HepG2 (cell line): ENCODE data around the gene TMEM185A. TPM values are rescaled to one million over a fixed set of nuclear protein-coding genes. Genes with fewer than 3 reads are reported as not detected.

Experiments used
- ATAC-seq: fragments of 200-7000 bp; cut with Tn5 transposase; 3 replicates; pipeline ENCODE4 v1.9.1; 2020; ENCODE audit warnings: mild to moderate bottlenecking, moderate library complexity
- BruUV-seq: library from RNA; stranded (reverse); fragments of 400-500 nt; replicated peaks from 2 replicates; lab custom pipeline; 2021; lab: Mats Ljungman, UMichigan
- CTCF ChIA-PET: fragments of 300-600 bp; formaldehyde crosslinking; extraction: SDS; loops from one replicate; lab custom pipeline; 2021; ENCODE audit warnings: low total read pairs, inconsistent platforms, low intra/inter-chr PET ratio; lab: Yijun Ruan, JAX
- POLR2A ChIA-PET: fragments of 350-600 bp; sonication (Branson Sonifier 250); formaldehyde crosslinking; loops from one replicate; lab custom pipeline; 2020; ENCODE audit warnings: antibody characterized with exemption, inconsistent platforms; lab: Yijun Ruan, JAX
- DNase-seq: peaks from one replicate; pipeline ENCODE4 v3.0.0-alpha.2; 2015; ENCODE audit warnings: low spot score
- FAIRE-seq: peaks from 3 replicates; lab custom pipeline; 2011; peaks lifted over from hg19 to GRCh38; lab: Jason Lieb, UNC
- H2AFZ ChIP-seq: one replicate; pipeline ENCODE4 v1.6.1; 2011; ENCODE audit warnings: low read length, inconsistent platforms
- H3K27ac ChIP-seq: fragments of 300-600 bp; 3 replicates; pipeline ENCODE4 v1.8.0; 2011; ENCODE audit warnings: mixed run types, mild to moderate bottlenecking, mixed read lengths, low read length, inconsistent platforms; ENCODE audit not compliant: insufficient read depth; ENCODE audit errors: extremely low read length
- H3K27me3 ChIP-seq, 2 experiments: fragments of 200-600 bp in 1 of 2; 2 replicates in 1 of 2; 3 replicates in 1 of 2; pipeline versions ENCODE4 v1.6.0 to v1.8.0; 2011; ENCODE audit warnings: low read length in 2 of 2, mild to moderate bottlenecking in 2 of 2, moderate library complexity in 2 of 2, inconsistent platforms in 1 of 2; ENCODE audit not compliant: insufficient read depth in 2 of 2, control insufficient read depth in 1 of 2
- H3K36me3 ChIP-seq, 2 experiments: fragments of 200-600 bp in 1 of 2; replicated peaks in 1 of 2; 2 replicates in 1 of 2; 3 replicates in 1 of 2; pipeline versions ENCODE4 v1.5.1 to v1.8.0; 2011; ENCODE audit warnings: low read length in 2 of 2, inconsistent platforms in 1 of 2; ENCODE audit not compliant: insufficient read depth in 2 of 2, control insufficient read depth in 1 of 2
- H3K4me1 ChIP-seq: 2 replicates; pipeline ENCODE4 v1.5.1; 2012; ENCODE audit warnings: low read length, inconsistent platforms; ENCODE audit not compliant: insufficient read depth
- H3K4me2 ChIP-seq: 2 replicates; pipeline ENCODE4 v1.6.0; 2011; ENCODE audit warnings: low read depth, low read length, inconsistent platforms
- H3K4me3 ChIP-seq, 3 experiments: fragments of 200-600 bp in 1 of 3; sonication (generic), shearing (Covaris generic) in 1 of 3; replicated peaks in 1 of 3; 2 replicates each; pipeline ENCODE4 v1.5.1; 2011 to 2016; ENCODE audit warnings: low read length in 3 of 3, inconsistent platforms in 2 of 3, low read depth in 2 of 3, mild to moderate bottlenecking in 2 of 3, control low read depth in 1 of 3, mixed read lengths in 1 of 3; ENCODE audit not compliant: insufficient read depth in 1 of 3
- H3K79me2 ChIP-seq: one replicate; pipeline ENCODE4 v1.6.1; 2011; ENCODE audit warnings: low read length, inconsistent platforms; ENCODE audit not compliant: insufficient read depth
- H3K9ac ChIP-seq: 2 replicates; pipeline ENCODE4 v1.6.0; 2011; ENCODE audit warnings: mild to moderate bottlenecking, low read depth, low read length, inconsistent platforms; ENCODE audit not compliant: insufficient read depth
- H3K9me3 ChIP-seq: 2 replicates; pipeline ENCODE4 v1.5.1; 2012; ENCODE audit warnings: mild to moderate bottlenecking, low read length
- H4K20me1 ChIP-seq: 2 replicates; pipeline ENCODE4 v1.6.0; 2011; ENCODE audit warnings: inconsistent platforms, mild to moderate bottlenecking, low read length, moderate library complexity; ENCODE audit not compliant: insufficient read depth
- ARID5B ChIP-seq: IDR thresholded peaks from 2 replicates; pipeline ENCODE4 v1.4.0; 2020; ENCODE audit warnings: mild to moderate bottlenecking, missing genetic modification reagents
- HOXA3 ChIP-seq: sonication (generic); formaldehyde crosslinking; IDR thresholded peaks from 2 replicates; pipeline ENCODE4 v1.5.0; 2020; ENCODE audit warnings: missing genetic modification reagents
- NONO ChIP-seq, 2 experiments: fragments of 450-650 bp in 1 of 2; sonication (generic) in 1 of 2; formaldehyde crosslinking in 1 of 2; IDR thresholded peaks in 1 of 2; conservative IDR thresholded peaks in 1 of 2; 2 replicates each; pipeline versions ENCODE4 v1.6.1 to v1.8.0; 2017 to 2022; ENCODE audit warnings: mild to moderate bottlenecking in 1 of 2, missing genetic modification reagents in 1 of 2, moderate library complexity in 1 of 2
- NRL ChIP-seq: sonication (generic); formaldehyde crosslinking; IDR thresholded peaks from 2 replicates; pipeline ENCODE4 v1.5.0; 2020; ENCODE audit warnings: missing genetic modification reagents, mild to moderate bottlenecking, moderate library complexity, borderline replicate concordance
- POLR2A ChIP-seq, 2 experiments: IDR thresholded peaks; 2 replicates each; pipeline ENCODE4 v1.6.1; 2011; ENCODE audit warnings: low read depth in 2 of 2, low read length in 2 of 2, mild to moderate bottlenecking in 1 of 2, moderate library complexity in 1 of 2; ENCODE audit not compliant: insufficient read depth in 1 of 2
- PREB ChIP-seq: sonication (generic); formaldehyde crosslinking; IDR thresholded peaks from 2 replicates; pipeline ENCODE4 v1.4.0; 2020; ENCODE audit warnings: missing genetic modification reagents
- SIX4 ChIP-seq: sonication (generic); formaldehyde crosslinking; IDR thresholded peaks from 2 replicates; pipeline ENCODE4 v1.4.0; 2020; ENCODE audit warnings: missing genetic modification reagents
- ZBTB26 ChIP-seq: IDR thresholded peaks from 2 replicates; pipeline ENCODE4 v1.6.1; 2016; ENCODE audit warnings: missing compliant biosample characterization, missing genetic modification reagents, borderline replicate concordance
- ZBTB42 ChIP-seq: sonication (generic); formaldehyde crosslinking; IDR thresholded peaks from 2 replicates; pipeline ENCODE4 v1.5.0; 2020; ENCODE audit warnings: mild to moderate bottlenecking, missing genetic modification reagents
- ZNF136 ChIP-seq: sonication (generic); formaldehyde crosslinking; IDR thresholded peaks from 2 replicates; pipeline ENCODE4 v1.8.1; 2022; ENCODE audit warnings: low read depth, mild to moderate bottlenecking, moderate library complexity, missing genetic modification reagents
- ZNF280D ChIP-seq: sonication (generic); formaldehyde crosslinking; IDR thresholded peaks from 2 replicates; pipeline ENCODE4 v1.5.1; 2020; ENCODE audit warnings: mild to moderate bottlenecking, missing genetic modification reagents
- ZNF740 ChIP-seq: sonication (generic); formaldehyde crosslinking; IDR thresholded peaks from 2 replicates; pipeline ENCODE4 v1.4.0; 2020; ENCODE audit warnings: missing genetic modification reagents
- WGBS: methylation state at CpG from one replicate; pipeline ENCODE4 v1.1.6; 2017; ENCODE audit warnings: low lambda C conversion rate; 5-methylcytosine and 5-hydroxymethylcytosine counted together
- in situ Hi-C: cut with HindIII; loops from 2 replicates; pipeline ENCODE4 v1.10.0; 2017; ENCODE audit warnings: low pct_unique_long_range_greater_than_20kb; ENCODE audit not compliant: extremely low pct_ligation_motif_present
- intact Hi-C: fragments of 100-400 bp; cut with micrococcal nuclease; formaldehyde crosslinking; loops from one replicate; pipeline ENCODE4 v1.10.0; 2022; ENCODE audit not compliant: unreplicated experiment
- polyA plus RNA-seq, 8 experiments: library from polyadenylated mRNA; depleted of rRNA in 3 of 8; stranded (reverse) in 7 of 8; unstranded in 1 of 8; fragments of >200 nt; fragmentation: Illumina TruSeq in 4 of 8; extraction: Trizol in 4 of 8; gene quantifications; 2 replicates each; pipeline versions ENCODE4 v1.2.1 to v1.2.3, GENCODE V29; 2011 to 2016; ENCODE audit warnings: low read depth in 4 of 8, missing spikeins in 1 of 8, mixed read lengths in 1 of 8; ENCODE audit not compliant: insufficient read depth in 1 of 8
- total RNA-seq, 5 experiments: library from RNA; depleted of rRNA; stranded (reverse); fragments of >200 nt; fragmentation: Illumina TruSeq; extraction: Trizol; gene quantifications; 2 replicates each; pipeline ENCODE4 v1.2.3, GENCODE V29; 2016; ENCODE audit warnings: low read depth in 1 of 5

Gene TMEM185A
- total and polyA plus RNA-seq, 2 of the 13 experiments (the other 11 are each of a cell fraction or from before 2014, with no cell fraction given): 5.9 to 10.5 TPM

- TF ChIP-seq ZNF280D (CRISPR knock-in tag) (no peak), NONO (IDR thresholded peaks at IDR 0.05) (no peak), NONO (CRISPR knock-in tag; conservative IDR thresholded peaks at IDR 0.05) (no peak), ZBTB26 (CRISPR knock-in tag) (no peak), NRL (CRISPR knock-in tag) (no peak), ZNF740 (CRISPR knock-in tag) (no peak), HOXA3 (CRISPR knock-in tag) (no peak), ZNF136 (no peak)
These were observed 17.3 kb upstream of the TMEM185A start (continued) for GRCh38 chrX:149648932-149649331.

GRCh38 chrX:149647505-149647904, 15.9 kb upstream of the TMEM185A start:
- H3K27me3 ChIP-seq: no peaks in the 10 kb centered on the region; a peak in 1 of 5 replicates
- ATAC-seq (no peak), DNase-seq (no peak), FAIRE-seq (no peak)
- no peaks in the 10 kb centered on the region for H3K4me1 ChIP-seq
- no peaks in the 10 kb centered on the region for H3K36me3 ChIP-seq
- intact Hi-C loops: no loop called here
- CTCF ChIA-PET: no interaction called here
- no TSS peak for BruUV-seq
- WGBS: 10% methylated on average over 2 of the region's 6 CpGs
- H3K27ac ChIP-seq: no peak overlapping the region
- H3K79me2 ChIP-seq: no peaks in the 10 kb centered on the region
- POLR2A ChIA-PET: no interaction called here
- H3K4me2 ChIP-seq: no peak overlapping the region
- H3K9ac ChIP-seq: no peak overlapping the region
- H4K20me1 ChIP-seq: no peaks in the 10 kb centered on the region
- H3K9me3 ChIP-seq: no peaks in the 10 kb centered on the region
- no peak overlapping the region for H3K4me3 ChIP-seq
- no peak overlapping the region for H2AFZ ChIP-seq
- in situ Hi-C loops: no loop called here
- TF ChIP-seq PREB (CRISPR knock-in tag) (no peak), POLR2A (IDR thresholded peaks at IDR 0.05; ENCODE audit: insufficient read depth in 1 of 2, low read depth in 2 of 2, low read length in 2 of 2) (no peak), ZBTB42 (CRISPR knock-in tag) (no peak), ARID5B (no peak), SIX4 (no peak)
